Suprapubic skin (tissue), 4 donors: Measurements from ENCODE around the gene RPN2.

Experiments used
- CTCF ChIP-seq, 2 donors: fragments of 200-600 bp in 1 of 2; fragments of 450-650 bp in 1 of 2; sonication (generic) in 1 of 2; IDR thresholded peaks; one replicate each; pipeline ENCODE4 v1.5.1; 2016 to 2019; ENCODE audit warnings: antibody characterized with exemption in 2 of 2, mild to moderate bottlenecking in 1 of 2, moderate library complexity in 1 of 2
- POLR2A ChIP-seq, 2 donors: fragments of 450-650 bp; IDR thresholded peaks; one replicate each; pipeline ENCODE4 v1.6.1; 2017; ENCODE audit warnings: antibody characterized with exemption in 2 of 2, mild to moderate bottlenecking in 2 of 2, moderate library complexity in 2 of 2
- POLR2AphosphoS5 ChIP-seq, 3 donors: sonication (generic); formaldehyde crosslinking; IDR thresholded peaks; one replicate each; pipeline ENCODE4 v1.6.1; 2017; ENCODE audit warnings: antibody characterized with exemption in 3 of 3

- no peak for TF ChIP-seq POLR2A (IDR thresholded peaks at IDR 0.05)
- no peak for TF ChIP-seq CTCF (IDR thresholded peaks at IDR 0.05)
- TF ChIP-seq POLR2AphosphoS5 (IDR thresholded peaks at IDR 0.05): no peak
Measured at GRCh38 chr20:37238426-37238825, 59.3 kb downstream of the RPN2 start.
